Transverse colon (tissue), 4 donors: Measurements from ENCODE around the gene IL12RB2. TPM values are rescaled to one million over a fixed set of nuclear protein-coding genes. Genes with fewer than 3 reads are reported as not detected.

Experiments
- DNase-seq: peaks from one replicate; pipeline ENCODE4 v3.0.0-alpha.2; 2019
- H3K27ac ChIP-seq, 4 donors: fragments of 200-600 bp; sonication (generic); 2 replicates each; pipeline ENCODE4 v1.5.1; 2016 to 2018; ENCODE audit warnings: inconsistent platforms in 4 of 4
- H3K27me3 ChIP-seq: fragments of 200-600 bp; sonication (generic); 2 replicates; pipeline ENCODE4 v1.5.1; 2017; ENCODE audit warnings: inconsistent platforms
- H3K36me3 ChIP-seq, 4 donors: fragments of 200-600 bp; sonication (generic); 2 replicates each; pipeline ENCODE4 v1.5.1; 2017 to 2019; ENCODE audit warnings: inconsistent platforms in 4 of 4
- H3K4me1 ChIP-seq, 4 donors: fragments of 200-600 bp; sonication (generic); 2 replicates each; pipeline ENCODE4 v1.5.1; 2017 to 2020; ENCODE audit warnings: inconsistent platforms in 4 of 4
- H3K4me3 ChIP-seq, 4 donors: fragments of 200-600 bp; sonication (generic); 1 replicate in 1 of 4; 2 replicates in 3 of 4; pipeline versions ENCODE4 v1.5.1 to v1.6.1; 2017 to 2019; ENCODE audit warnings: inconsistent platforms in 4 of 4
- H3K9me3 ChIP-seq, 2 donors: fragments of 200-600 bp; sonication (generic); 2 replicates each; pipeline ENCODE4 v1.5.1; 2017 to 2019; ENCODE audit warnings: inconsistent platforms in 2 of 2
- CTCF ChIP-seq, 5 experiments: fragments of 200-600 bp in 3 of 5; fragments of 450-650 bp in 2 of 5; sonication (generic) in 3 of 5; IDR thresholded peaks; 1 replicate in 2 of 5; 2 replicates in 3 of 5; pipeline ENCODE4 v1.5.1; 2016 to 2017; ENCODE audit warnings: antibody characterized with exemption in 5 of 5, inconsistent platforms in 3 of 5, mild to moderate bottlenecking in 2 of 5, moderate library complexity in 1 of 5
- EP300 ChIP-seq: sonication (generic); formaldehyde crosslinking; IDR thresholded peaks from one replicate; pipeline ENCODE4 v1.6.1; 2017; ENCODE audit warnings: antibody characterized with exemption, low read depth
- POLR2A ChIP-seq: fragments of 450-650 bp; IDR thresholded peaks from one replicate; pipeline ENCODE4 v1.6.1; 2016; ENCODE audit warnings: antibody characterized with exemption, mild to moderate bottlenecking, moderate library complexity
- POLR2AphosphoS5 ChIP-seq, 3 donors: sonication (generic); formaldehyde crosslinking; IDR thresholded peaks; one replicate each; pipeline ENCODE4 v1.6.1; 2016; ENCODE audit warnings: antibody characterized with exemption in 3 of 3
- WGBS, 2 donors: methylation state at CpG; one replicate each; pipeline ENCODE4 v1.1.5; 2018; ENCODE audit warnings: low coverage in 1 of 2; 5-methylcytosine and 5-hydroxymethylcytosine counted together
- in situ Hi-C, 4 donors: fragments of 200-750 bp; cut with MboI; loops; one replicate each; pipeline versions ENCODE4 v1.15.0 to v1.15.1; 2017; ENCODE audit warnings: low sequenced_read_pairs in 3 of 4, low pct_ligation_motif_present in 1 of 4, low pct_unique_long_range_greater_than_20kb in 1 of 4
- intact Hi-C: fragments of 100-400 bp; cut with DNase I; formaldehyde crosslinking; loops from one replicate; pipeline ENCODE4 v1.15.1; 2023; ENCODE audit warnings: low total_unique reads
- total RNA-seq, 4 donors: library from RNA; depleted of rRNA; stranded (reverse); fragments of >200 nt; gene quantifications; one replicate each; pipeline ENCODE4 v1.1.0, GENCODE V29; 2016

IL12RB2 gene
- total RNA-seq, 4 donors from 2014 or later = 1.2 to 3.3 TPM; not detected in 2

- intact Hi-C loops (no loop called here), in situ Hi-C loops (loop anchor here in 3 of 4 donors (10.0 kb wide), 2 partner anchors 153 to 163 kb away; no protein-coding TSS in a partner anchor)
- H3K27ac ChIP-seq = no peak overlapping the region
- no peak for DNase-seq
- peaks cover 0 to 13% (median 2%) of the 10 kb centered on the region in 4 donors for H3K4me1 ChIP-seq
- H3K36me3 ChIP-seq = no peaks in the 10 kb centered on the region
- no peak overlapping the region for H3K4me3 ChIP-seq
- no peak for TF ChIP-seq POLR2A
- TF ChIP-seq CTCF (IDR thresholded peaks at IDR 0.05) = no peak
- TF ChIP-seq POLR2AphosphoS5 (IDR thresholded peaks at IDR 0.05) = no peak
- no peak for TF ChIP-seq EP300
- H3K27me3 ChIP-seq = no peaks in the 10 kb centered on the region
- H3K9me3 ChIP-seq = no peaks in the 10 kb centered on the region
- WGBS, 2 donors = 69 to 81% methylated on average over 3 to 5 of the region's 5 CpGs
Measured at GRCh38 chr1:67342076-67342890, 34.6 kb downstream of the IL12RB2 start.

- no peak for DNase-seq
- no peak overlapping the region for H3K4me3 ChIP-seq
- 25 to 41% methylated on average over 2 of the region's 2 CpGs for WGBS, 2 donors
- in situ Hi-C loops = loop anchor here (5.0 to 10.0 kb wide), 3 partner anchors 149 to 159 kb away; no protein-coding TSS in a partner anchor
- intact Hi-C loops = no loop called here
- no peaks in the 10 kb centered on the region for H3K9me3 ChIP-seq
- no peak overlapping the region for H3K27ac ChIP-seq
- no peaks in the 10 kb centered on the region for H3K27me3 ChIP-seq
- no peaks in the 10 kb centered on the region for H3K36me3 ChIP-seq
- TF ChIP-seq EP300 (no peak), POLR2A (no peak), POLR2AphosphoS5 (IDR thresholded peaks at IDR 0.05) (no peak), CTCF (IDR thresholded peaks at IDR 0.05) (no peak)
- H3K4me1 ChIP-seq = no peaks in the 10 kb centered on the region
Measured at GRCh38 chr1:67345556-67345955, 37.9 kb downstream of the IL12RB2 start.

- Histone ChIP-seq H3K27ac (no peak overlapping the region), H3K9me3 (no peaks in the 10 kb centered on the region), H3K27me3 (no peaks in the 10 kb centered on the region), H3K36me3 (no peaks in the 10 kb centered on the region), H3K4me3 (no peak overlapping the region), H3K4me1 (no peaks in the 10 kb centered on the region)
- DNase-seq = no peak
- 98 to 100% methylated on average over 1 of the region's 1 CpG for WGBS, 2 donors
- no peak for TF ChIP-seq EP300
- in situ Hi-C loops (loop anchor here (5.0 to 10.0 kb wide), 3 partner anchors 148 to 158 kb away; no protein-coding TSS in a partner anchor), intact Hi-C loops (no loop called here)
Measured at GRCh38 chr1:67346982-67347381, 39.3 kb downstream of the IL12RB2 start.

GRCh38 chr1:67347688-67348472 is 40.2 kb downstream of the IL12RB2 start:
- intact Hi-C loops (loop anchor here (1.0 kb wide), 1 partner anchor 152 kb away; no protein-coding TSS in a partner anchor), in situ Hi-C loops (loop anchor here (5.0 to 10.0 kb wide), 3 partner anchors 147 to 157 kb away; no protein-coding TSS in a partner anchor)
- TF ChIP-seq CTCF (IDR thresholded peaks at IDR 0.05) (peak; percentile 47 to 64 (median 57)), POLR2AphosphoS5 (IDR thresholded peaks at IDR 0.05) (no peak), EP300 (no peak), POLR2A (no peak)
- H3K36me3 ChIP-seq = no peaks in the 10 kb centered on the region
- no peak overlapping the region for H3K27ac ChIP-seq
- no peaks in the 10 kb centered on the region for H3K9me3 ChIP-seq
- no peaks in the 10 kb centered on the region for H3K4me1 ChIP-seq
- no peaks in the 10 kb centered on the region for H3K27me3 ChIP-seq
- DNase-seq = peak; percentile 12
- no peak overlapping the region for H3K4me3 ChIP-seq
- 64 to 81% methylated on average over 4 to 12 of the region's 12 CpGs for WGBS, 2 donors
